Immature natural killer cell (primary cell): Measurements from ENCODE around the gene MAP1S. TPM values are rescaled to one million over a fixed set of nuclear protein-coding genes. Genes with fewer than 3 reads are reported as not detected.

Experiments
- DNase-seq, 3 donors: peaks; one replicate each; pipeline ENCODE4 v3.0.0; 2022; ENCODE audit warnings: mixed read lengths in 1 of 3
- H3K27ac Mint-ChIP-seq, 6 donors: one replicate each; pipeline ENCODE4 v1.8.0; 2020; ENCODE audit warnings: mixed read lengths in 6 of 6, mild to moderate bottlenecking in 5 of 6, inconsistent platforms in 4 of 6, moderate library complexity in 3 of 6
- H3K27me3 Mint-ChIP-seq, 3 donors: one replicate each; pipeline ENCODE4 v1.8.0; 2020 to 2021; ENCODE audit warnings: low read depth in 3 of 3, mild to moderate bottlenecking in 3 of 3, mixed read lengths in 3 of 3, moderate library complexity in 3 of 3, inconsistent platforms in 1 of 3
- H3K36me3 Mint-ChIP-seq, 3 donors: one replicate each; pipeline ENCODE4 v1.8.0; 2020; ENCODE audit warnings: mixed read lengths in 3 of 3, inconsistent platforms in 2 of 3, mild to moderate bottlenecking in 2 of 3
- H3K4me1 Mint-ChIP-seq, 2 donors: one replicate each; pipeline ENCODE4 v1.8.0; 2020; ENCODE audit warnings: inconsistent platforms in 2 of 2, mild to moderate bottlenecking in 2 of 2, mixed read lengths in 2 of 2, moderate library complexity in 1 of 2
- H3K4me3 Mint-ChIP-seq, 5 donors: one replicate each; pipeline ENCODE4 v1.8.0; 2020; ENCODE audit warnings: mild to moderate bottlenecking in 5 of 5, mixed read lengths in 5 of 5, inconsistent platforms in 3 of 5, moderate library complexity in 3 of 5
- H3K9me3 Mint-ChIP-seq, 6 donors: one replicate each; pipeline ENCODE4 v1.8.0; 2020; ENCODE audit warnings: mild to moderate bottlenecking in 6 of 6, mixed read lengths in 6 of 6, inconsistent platforms in 4 of 6, moderate library complexity in 3 of 6
- polyA plus RNA-seq, 3 donors: library from polyadenylated mRNA; unstranded; fragments of 300-500 nt; fragmentation: Illumina TruSeq; gene quantifications; one replicate each; pipeline ENCODE4 v1.2.3, GENCODE V29; 2021

Gene MAP1S, protein sequence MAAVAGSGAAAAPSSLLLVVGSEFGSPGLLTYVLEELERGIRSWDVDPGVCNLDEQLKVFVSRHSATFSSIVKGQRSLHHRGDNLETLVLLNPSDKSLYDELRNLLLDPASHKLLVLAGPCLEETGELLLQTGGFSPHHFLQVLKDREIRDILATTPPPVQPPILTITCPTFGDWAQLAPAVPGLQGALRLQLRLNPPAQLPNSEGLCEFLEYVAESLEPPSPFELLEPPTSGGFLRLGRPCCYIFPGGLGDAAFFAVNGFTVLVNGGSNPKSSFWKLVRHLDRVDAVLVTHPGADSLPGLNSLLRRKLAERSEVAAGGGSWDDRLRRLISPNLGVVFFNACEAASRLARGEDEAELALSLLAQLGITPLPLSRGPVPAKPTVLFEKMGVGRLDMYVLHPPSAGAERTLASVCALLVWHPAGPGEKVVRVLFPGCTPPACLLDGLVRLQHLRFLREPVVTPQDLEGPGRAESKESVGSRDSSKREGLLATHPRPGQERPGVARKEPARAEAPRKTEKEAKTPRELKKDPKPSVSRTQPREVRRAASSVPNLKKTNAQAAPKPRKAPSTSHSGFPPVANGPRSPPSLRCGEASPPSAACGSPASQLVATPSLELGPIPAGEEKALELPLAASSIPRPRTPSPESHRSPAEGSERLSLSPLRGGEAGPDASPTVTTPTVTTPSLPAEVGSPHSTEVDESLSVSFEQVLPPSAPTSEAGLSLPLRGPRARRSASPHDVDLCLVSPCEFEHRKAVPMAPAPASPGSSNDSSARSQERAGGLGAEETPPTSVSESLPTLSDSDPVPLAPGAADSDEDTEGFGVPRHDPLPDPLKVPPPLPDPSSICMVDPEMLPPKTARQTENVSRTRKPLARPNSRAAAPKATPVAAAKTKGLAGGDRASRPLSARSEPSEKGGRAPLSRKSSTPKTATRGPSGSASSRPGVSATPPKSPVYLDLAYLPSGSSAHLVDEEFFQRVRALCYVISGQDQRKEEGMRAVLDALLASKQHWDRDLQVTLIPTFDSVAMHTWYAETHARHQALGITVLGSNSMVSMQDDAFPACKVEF
- polyA plus RNA-seq, result 10 to 100 TPM; 14.7 to 51.5 (median 17.7) TPM

GRCh38 chr19:17718947-17719711 lies at the start of gene MAP1S:
TSS of gene MAP1S (plus strand) at chr19:17719480. CDS start at chr19:17719503, 23 bp downstream.
- Mint-ChIP-seq H3K27me3 (peaks cover 0 to under 1% (median 0%) of the 10 kb centered on the region in 3 donors), H3K27ac (peak within 1 kb of the TSS; percentile 83 to 90 (median 85)), H3K36me3 (no peaks in the 10 kb centered on the region), H3K4me1 (peaks cover 36 to 40% of the 10 kb centered on the region in 2 donors), H3K9me3 (no peaks in the 10 kb centered on the region), H3K4me3 (peak within 1 kb of the TSS; percentile 85 to 94 (median 89))
- DNase-seq, result peak; percentile 54 to 57 (median 57)

GRCh38 chr19:17671906-17672305 lies 47.4 kb upstream of the MAP1S start:
- Mint-ChIP-seq H3K27me3 (peaks cover 0 to 3% (median 2%) of the 10 kb centered on the region in 3 donors), H3K27ac (no peak overlapping the region), H3K36me3 (no peaks in the 10 kb centered on the region), H3K4me1 (no peaks in the 10 kb centered on the region), H3K4me3 (no peak overlapping the region), H3K9me3 (no peaks in the 10 kb centered on the region)
- DNase-seq, result no peak

DNA sequence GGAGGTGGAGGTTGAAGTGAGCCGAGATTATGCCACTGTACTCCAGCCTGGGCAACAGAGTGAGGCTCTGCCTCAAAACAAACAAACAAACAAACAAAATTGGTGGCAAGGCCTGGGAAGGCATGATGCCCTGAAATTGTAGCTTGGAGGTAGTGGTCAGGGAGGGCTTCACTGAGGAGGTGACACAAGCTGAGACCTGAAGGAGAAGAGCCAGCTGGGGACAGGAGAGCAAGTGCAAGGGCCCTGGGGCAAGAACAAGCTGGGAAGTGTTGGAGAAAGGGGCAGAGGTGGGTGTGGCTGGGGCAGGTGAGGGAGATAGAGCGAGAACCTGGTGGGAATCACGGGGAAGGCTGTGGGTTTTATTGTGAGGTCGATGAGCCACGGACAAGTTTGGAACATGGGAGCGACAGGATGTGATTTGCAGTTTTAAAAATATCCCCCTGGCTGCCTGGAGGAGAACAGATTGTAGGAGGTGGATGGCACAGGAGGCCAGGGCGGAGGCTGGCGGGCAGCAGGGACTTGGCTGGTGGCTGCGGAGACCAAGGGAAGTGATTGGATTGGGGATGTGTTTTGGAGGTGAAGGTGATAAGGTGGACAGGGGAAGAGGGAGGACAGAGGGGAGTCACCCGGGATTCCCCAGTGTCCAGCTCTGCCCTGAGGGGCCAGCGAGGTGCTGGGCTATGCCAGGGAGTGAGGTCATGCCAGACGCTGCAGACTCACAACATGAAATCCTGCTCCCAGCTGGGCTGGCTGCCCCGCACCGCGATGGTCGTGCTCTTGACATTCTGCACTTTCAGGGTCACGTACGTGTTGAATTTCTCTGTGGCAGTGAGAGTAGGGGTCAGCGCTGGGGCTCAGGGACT lies 45.1 kb upstream of the MAP1S start:
- Mint-ChIP-seq H3K27ac (no peak overlapping the region), H3K4me1 (peaks cover 0 to 3% of the 10 kb centered on the region in 2 donors), H3K36me3 (no peaks in the 10 kb centered on the region), H3K4me3 (no peak overlapping the region), H3K9me3 (no peaks in the 10 kb centered on the region), H3K27me3 (peaks cover 0 to 7% (median 3%) of the 10 kb centered on the region in 3 donors)
- DNase-seq, result no peak

GRCh38 chr19:17676295-17676694 lies 43.0 kb upstream of the MAP1S start:
- no peak for DNase-seq
- Mint-ChIP-seq H3K27ac (peak overlapping the region in 2 of 6 donors; percentile 9 to 63), H3K4me1 (peaks cover 17 to 20% of the 10 kb centered on the region in 2 donors), H3K27me3 (peaks cover 5 to 7% (median 7%) of the 10 kb centered on the region in 3 donors), H3K9me3 (no peaks in the 10 kb centered on the region), H3K4me3 (no peak overlapping the region), H3K36me3 (no peaks in the 10 kb centered on the region)

GRCh38 chr19:17677002-17677401 lies 42.3 kb upstream of the MAP1S start:
- H3K4me3 Mint-ChIP-seq, result no peak overlapping the region
- H3K27me3 Mint-ChIP-seq, result peaks cover 5 to 7% (median 7%) of the 10 kb centered on the region in 3 donors
- no peaks in the 10 kb centered on the region for H3K9me3 Mint-ChIP-seq
- DNase-seq, result no peak
- no peaks in the 10 kb centered on the region for H3K36me3 Mint-ChIP-seq
- H3K27ac Mint-ChIP-seq, result peak overlapping the region in 2 of 6 donors; percentile 34 to 56
- H3K4me1 Mint-ChIP-seq, result peaks cover 19 to 23% of the 10 kb centered on the region in 2 donors

GRCh38 chr19:17678836-17679235 lies 40.4 kb upstream of the MAP1S start:
- no peak for DNase-seq
- Mint-ChIP-seq H3K27ac (peak overlapping the region in 3 of 6 donors; percentile 47 to 86 (median 69)), H3K4me1 (peaks cover 19 to 23% of the 10 kb centered on the region in 2 donors), H3K27me3 (peaks cover 5 to 9% (median 8%) of the 10 kb centered on the region in 3 donors), H3K4me3 (peak overlapping the region in 4 of 5 donors; percentile 5 to 63 (median 26)), H3K36me3 (no peaks in the 10 kb centered on the region), H3K9me3 (no peaks in the 10 kb centered on the region)

DNA sequence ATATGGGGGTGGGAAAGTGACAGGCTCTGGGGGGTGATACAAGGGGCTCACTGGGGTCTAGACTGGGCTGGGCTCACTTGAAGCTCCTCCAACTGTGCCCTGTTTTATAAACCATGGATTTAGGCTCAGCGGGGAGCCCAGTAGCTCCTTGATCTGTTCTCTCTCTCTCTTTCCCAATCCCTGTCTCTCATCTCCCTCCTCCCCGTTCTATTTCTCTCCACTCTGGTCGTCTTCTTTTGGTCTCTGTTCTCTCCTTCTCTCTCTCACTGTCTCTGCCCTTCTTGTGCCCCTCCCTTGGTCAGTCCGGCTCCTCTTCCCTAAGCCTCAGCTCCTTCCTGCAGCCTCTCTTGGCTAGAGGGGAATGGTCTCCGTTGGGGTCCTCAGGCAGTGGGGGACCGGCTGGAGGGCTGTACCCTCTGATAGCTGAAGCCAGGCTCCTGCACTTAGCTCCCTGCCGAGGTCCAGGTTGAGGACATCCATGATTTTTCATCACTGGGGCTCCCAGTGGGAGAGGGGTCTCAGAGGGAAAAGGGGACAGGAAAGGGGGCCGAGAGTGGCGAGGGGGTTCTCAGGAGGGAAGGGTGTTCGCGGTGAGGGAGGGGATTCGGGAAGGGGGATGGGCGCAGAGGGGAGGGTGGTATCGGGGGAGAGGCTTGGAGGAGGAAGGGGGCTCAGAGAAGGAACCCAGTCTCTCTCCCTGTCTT lies 39.6 kb upstream of the MAP1S start:
- H3K9me3 Mint-ChIP-seq, result peaks cover 0 to 2% (median 0%) of the 10 kb centered on the region in 6 donors
- peak overlapping the region in 5 of 6 donors; percentile 68 to 87 (median 83) for H3K27ac Mint-ChIP-seq
- no peak for DNase-seq
- H3K27me3 Mint-ChIP-seq, result peaks cover 5 to 10% (median 8%) of the 10 kb centered on the region in 3 donors
- H3K4me1 Mint-ChIP-seq, result peaks cover 19 to 23% of the 10 kb centered on the region in 2 donors
- H3K4me3 Mint-ChIP-seq, result peak overlapping the region; percentile 74 to 88 (median 83)
- no peaks in the 10 kb centered on the region for H3K36me3 Mint-ChIP-seq

DNA sequence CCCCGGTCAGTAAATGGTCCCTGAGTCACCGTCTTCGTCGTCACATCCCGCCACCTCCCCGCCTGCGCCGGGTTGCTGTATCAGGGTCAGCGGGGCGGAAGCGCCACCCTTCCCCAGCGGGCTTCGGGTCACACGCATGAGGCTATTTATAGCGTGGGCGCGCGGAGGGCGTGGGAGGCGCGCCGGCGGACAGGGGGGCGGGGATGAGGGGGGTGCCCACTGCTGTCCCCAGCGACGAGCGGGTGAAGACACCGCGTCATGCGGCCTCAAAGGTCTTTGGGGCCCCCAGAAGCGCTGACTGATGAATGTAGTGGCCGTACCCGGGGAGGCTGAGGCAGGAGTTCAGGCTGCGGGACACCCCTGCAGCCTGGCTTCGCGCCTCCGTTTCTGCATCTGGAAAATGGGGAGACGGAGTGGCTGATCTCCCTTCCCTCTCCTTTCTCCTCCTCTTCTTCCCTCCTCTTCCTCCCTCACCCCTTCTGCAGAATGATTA lies 39.0 kb upstream of the MAP1S start:
- Mint-ChIP-seq H3K27me3 (peaks cover 9 to 14% (median 13%) of the 10 kb centered on the region in 3 donors), H3K27ac (peak overlapping the region in 5 of 6 donors; percentile 68 to 87 (median 83)), H3K9me3 (peaks cover 0 to 2% (median 0%) of the 10 kb centered on the region in 6 donors), H3K4me1 (peaks cover 19 to 23% of the 10 kb centered on the region in 2 donors), H3K4me3 (peak overlapping the region; percentile 74 to 88 (median 83)), H3K36me3 (no peaks in the 10 kb centered on the region)
- peak; percentile 78 to 84 (median 81) for DNase-seq

GRCh38 chr19:17681505-17682125 lies 37.7 kb upstream of the MAP1S start:
- H3K36me3 Mint-ChIP-seq, result no peaks in the 10 kb centered on the region
- no peak overlapping the region for H3K27ac Mint-ChIP-seq
- H3K9me3 Mint-ChIP-seq, result peaks cover 0 to 2% (median 0%) of the 10 kb centered on the region in 6 donors
- no peak overlapping the region for H3K4me3 Mint-ChIP-seq
- peak; percentile 24 to 48 (median 42) for DNase-seq
- H3K27me3 Mint-ChIP-seq, result peaks cover 10 to 20% (median 14%) of the 10 kb centered on the region in 3 donors
- peaks cover 23 to 24% of the 10 kb centered on the region in 2 donors for H3K4me1 Mint-ChIP-seq

- H3K4me1 Mint-ChIP-seq, result peaks cover 23 to 25% of the 10 kb centered on the region in 2 donors
- H3K9me3 Mint-ChIP-seq, result peaks cover 0 to 2% (median 0%) of the 10 kb centered on the region in 6 donors
- no peak for DNase-seq
- H3K4me3 Mint-ChIP-seq, result no peak overlapping the region
- no peak overlapping the region for H3K27ac Mint-ChIP-seq
- H3K36me3 Mint-ChIP-seq, result no peaks in the 10 kb centered on the region
- peaks cover 10 to 20% (median 14%) of the 10 kb centered on the region in 3 donors for H3K27me3 Mint-ChIP-seq
Measured at GRCh38 chr19:17682273-17682672, 37.0 kb upstream of the MAP1S start.

DNA sequence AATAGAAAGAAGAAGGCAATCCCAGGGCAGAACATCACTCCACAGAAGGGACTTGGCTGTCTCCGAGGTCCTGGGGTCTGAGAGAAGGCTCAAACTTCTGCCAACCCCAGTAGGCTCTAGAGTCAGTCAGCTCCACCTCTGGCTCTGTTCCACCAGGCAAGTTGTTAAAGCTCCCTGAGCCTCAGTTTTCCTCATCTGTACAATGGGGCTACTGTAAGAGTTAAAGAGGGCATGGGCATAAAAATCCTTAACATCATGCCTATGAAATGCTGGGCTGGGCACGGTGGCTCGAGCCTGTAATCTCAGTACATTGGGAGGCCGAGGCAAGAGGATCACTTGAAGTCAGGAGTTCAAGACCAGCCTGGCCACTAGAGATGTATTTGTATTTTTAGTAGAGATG lies 36.2 kb upstream of the MAP1S start:
- H3K4me3 Mint-ChIP-seq, result no peak overlapping the region
- peaks cover 14 to 24% (median 14%) of the 10 kb centered on the region in 3 donors for H3K27me3 Mint-ChIP-seq
- no peaks in the 10 kb centered on the region for H3K36me3 Mint-ChIP-seq
- peaks cover 28 to 30% of the 10 kb centered on the region in 2 donors for H3K4me1 Mint-ChIP-seq
- no peak overlapping the region for H3K27ac Mint-ChIP-seq
- DNase-seq, result no peak
- peaks cover 0 to 2% (median 0%) of the 10 kb centered on the region in 6 donors for H3K9me3 Mint-ChIP-seq
